ENCODE results near the gene IFITM2.

The IFITM2 gene

GRCh38 chr11:288478-289397 lies 18.9 kb upstream of the IFITM2 start, which contains the start of gene PGGHG:
TSS of gene PGGHG (plus strand) at chr11:289126. CDS start at chr11:289817, 691 bp downstream.
- peak within 1 kb of the TSS; percentile 47 for H3K27ac ChIP-seq
- TF ChIP-seq ZFX (IDR thresholded peaks at IDR 0.05) = no peak
- no peak for TF ChIP-seq CTCF (conservative IDR thresholded peaks at IDR 0.05)

GRCh38 chr11:289398-289711 lies 18.3 kb upstream of the IFITM2 start:
- TF ChIP-seq CTCF (conservative IDR thresholded peaks at IDR 0.05) (no peak), ZFX (IDR thresholded peaks at IDR 0.05) (no peak)
- H3K27ac ChIP-seq = peak overlapping the region; percentile 47

GRCh38 chr11:289712-290620 lies 17.6 kb upstream of the IFITM2 start:
- TF ChIP-seq CTCF (conservative IDR thresholded peaks at IDR 0.05) (no peak), ZFX (IDR thresholded peaks at IDR 0.05) (no peak)
- peak overlapping the region; percentile 47 for H3K27ac ChIP-seq

GRCh38 chr11:290621-291231 lies 16.9 kb upstream of the IFITM2 start:
- TF ChIP-seq ZFX (IDR thresholded peaks at IDR 0.05) (no peak), CTCF (conservative IDR thresholded peaks at IDR 0.05) (no peak)
- no peak overlapping the region for H3K27ac ChIP-seq

GRCh38 chr11:291281-292210 lies 16.1 kb upstream of the IFITM2 start:
- H3K27ac ChIP-seq = no peak overlapping the region
- TF ChIP-seq ZFX (IDR thresholded peaks at IDR 0.05) = no peak
- TF ChIP-seq CTCF (conservative IDR thresholded peaks at IDR 0.05) = no peak

GRCh38 chr11:292211-293121 lies 15.2 kb upstream of the IFITM2 start:
- H3K27ac ChIP-seq = no peak overlapping the region
- no peak for TF ChIP-seq ZFX (IDR thresholded peaks at IDR 0.05)
- TF ChIP-seq CTCF (conservative IDR thresholded peaks at IDR 0.05) = no peak

Measured in C4-2B (cell line).